DMS 273 (cell line): ENCODE measurements around the gene ULK4.
"Not testable (repeated sequence)": the region's sequence is repeated elsewhere in the genome, so short reads cannot be mapped to it uniquely, and the experiment has no call there.

Source experiments
- DNase-seq: peaks from one replicate; lab custom pipeline; 2025; ENCODE audit not compliant: unreplicated experiment; lab: John Stamatoyannopoulos, UW

The ULK4 gene

DNA sequence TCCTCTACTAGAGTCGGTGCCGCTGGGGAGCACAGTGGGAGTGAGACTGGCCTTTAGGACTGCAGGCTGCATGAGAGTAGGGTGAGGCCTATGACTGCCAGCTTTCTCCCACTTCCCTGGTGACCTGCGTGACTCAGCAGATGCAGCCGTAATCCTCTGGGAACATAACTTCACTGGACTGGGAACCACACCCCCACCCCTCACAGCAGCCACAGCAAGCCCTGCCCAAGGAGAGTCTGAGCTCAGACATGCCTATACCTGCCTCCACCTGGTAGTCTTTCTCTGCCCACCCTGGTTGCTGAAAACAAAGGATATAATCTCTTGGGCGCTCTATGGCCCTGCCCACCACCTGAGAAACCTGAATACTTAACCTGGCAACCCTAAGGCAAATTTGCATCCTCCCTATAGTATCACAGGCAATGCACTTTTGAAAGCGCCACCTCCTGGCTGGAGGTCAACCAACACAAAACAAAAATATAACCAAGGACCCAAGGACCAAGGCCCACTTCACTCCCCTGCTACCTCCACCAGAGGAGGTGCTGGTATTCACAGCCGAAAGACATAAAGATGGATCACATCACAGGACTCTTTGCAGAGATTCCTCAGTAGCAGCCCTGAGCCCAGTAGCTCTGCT is 453.7 kb downstream of the ULK4 start:
- DNase-seq: no peak

DNA sequence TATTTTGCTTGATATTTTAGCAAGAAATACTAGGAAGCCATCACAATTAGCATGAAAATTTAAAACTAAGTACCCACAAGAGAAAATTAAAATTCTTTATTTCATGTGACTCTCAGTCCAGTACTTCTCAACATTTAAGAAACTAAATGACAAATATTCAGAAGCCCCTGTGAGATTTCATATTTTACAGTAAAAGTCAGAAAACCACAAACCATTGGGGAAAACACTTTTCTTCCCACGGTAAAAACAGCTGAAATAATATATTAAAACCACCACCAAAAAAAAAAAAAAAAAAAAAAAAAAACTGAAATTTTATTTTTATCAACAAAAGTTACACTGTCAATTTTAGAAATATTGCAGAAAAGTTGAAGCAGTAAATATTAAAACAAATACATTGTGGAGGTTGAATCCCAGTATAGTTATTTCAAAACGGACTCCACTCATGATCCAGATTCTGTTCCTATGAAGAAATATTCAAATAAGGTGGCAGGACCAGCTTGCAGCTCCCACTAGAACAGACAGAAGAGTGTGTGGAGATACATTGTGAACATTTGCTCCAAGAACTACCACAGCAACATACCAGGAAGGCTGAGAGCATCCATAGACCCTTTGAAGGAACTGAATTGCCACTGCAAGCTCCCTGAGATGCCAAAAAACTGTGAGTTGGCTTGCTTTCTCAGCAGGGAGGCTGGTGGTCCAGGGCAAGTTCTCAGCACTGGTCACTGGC is 454.4 kb downstream of the ULK4 start:
- no peak for DNase-seq

- DNase-seq: no peak
These were observed 457.8 kb downstream of the ULK4 start for GRCh38 chr3:41503998-41504623.

DNA sequence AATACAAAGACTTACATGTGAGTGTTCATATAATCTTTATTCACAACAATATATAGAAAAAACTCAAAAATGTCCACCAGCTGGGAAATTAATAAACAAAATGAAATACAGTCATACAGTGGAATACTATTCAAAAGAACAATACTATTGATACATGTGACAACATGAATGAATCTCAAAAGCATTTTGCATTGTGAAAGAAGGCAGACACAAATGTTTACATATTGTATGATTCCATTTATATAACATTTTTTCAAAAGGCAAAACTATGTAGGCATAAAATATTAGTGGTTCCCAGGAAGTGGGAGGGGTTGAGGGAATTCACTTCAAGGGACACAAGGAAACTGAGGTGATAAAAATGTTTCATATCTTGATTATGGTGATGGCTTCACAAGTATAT is 459.4 kb downstream of the ULK4 start:
- DNase-seq: no peak

DNA sequence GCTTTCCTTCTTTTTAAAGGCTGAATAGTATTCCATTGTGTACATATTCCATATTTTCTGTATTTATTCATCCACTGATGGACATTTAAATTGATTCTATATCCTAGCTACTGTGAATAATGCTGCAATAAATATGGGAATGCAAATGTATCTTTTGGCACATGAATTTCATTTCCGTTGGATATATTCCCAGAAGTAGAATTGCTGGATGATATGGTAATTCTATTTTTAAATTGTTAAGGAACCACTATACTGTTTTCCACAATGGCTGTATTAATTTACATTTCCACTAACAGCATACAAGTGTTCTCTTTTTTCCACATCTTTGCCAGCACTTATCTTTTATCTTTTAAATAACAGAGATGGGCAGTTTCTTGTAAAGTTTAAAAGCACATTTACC is 459.9 kb downstream of the ULK4 start:
- DNase-seq: no peak

DNA sequence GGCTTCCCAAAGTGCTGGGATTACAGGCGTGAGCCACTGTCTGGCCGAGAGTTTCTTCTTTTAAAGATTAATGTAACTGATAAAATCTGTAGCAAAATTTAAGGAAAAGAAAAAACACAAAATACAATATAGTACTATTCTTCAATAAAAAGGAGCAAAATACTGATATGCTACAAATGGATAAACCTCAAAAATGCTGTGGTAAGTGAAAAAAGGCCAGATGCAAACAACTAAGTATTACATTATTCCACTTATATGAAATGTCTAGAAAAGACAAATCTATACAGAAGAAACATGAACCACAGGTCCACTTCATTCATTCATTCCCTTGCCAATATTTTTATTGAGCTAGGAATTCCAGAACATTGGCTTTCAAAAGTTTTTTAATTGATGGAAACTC is 463.1 kb downstream of the ULK4 start:
- no peak for DNase-seq

GRCh38 chr3:41490360-41490759 is 471.5 kb downstream of the ULK4 start:
- DNase-seq: no peak

DNA sequence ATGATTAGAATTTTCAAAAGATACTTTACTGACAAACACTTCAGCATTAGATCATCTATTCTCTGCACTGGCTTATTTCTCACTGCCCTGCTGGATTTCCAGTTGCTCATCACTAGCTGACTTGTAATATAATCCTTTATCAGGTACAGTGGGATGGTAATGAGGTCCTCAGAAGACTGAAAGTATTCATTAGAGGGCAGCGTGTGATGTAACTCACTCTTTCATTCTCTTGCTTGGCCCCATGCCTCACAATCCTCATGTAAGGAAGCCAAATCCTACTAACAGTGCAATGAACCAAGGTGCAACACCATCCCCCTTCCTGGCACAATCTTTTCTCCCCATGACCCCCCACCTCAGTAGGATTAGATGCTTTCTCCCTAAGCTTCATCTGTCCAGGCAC is 472.7 kb downstream of the ULK4 start:
- no peak for DNase-seq

DNA sequence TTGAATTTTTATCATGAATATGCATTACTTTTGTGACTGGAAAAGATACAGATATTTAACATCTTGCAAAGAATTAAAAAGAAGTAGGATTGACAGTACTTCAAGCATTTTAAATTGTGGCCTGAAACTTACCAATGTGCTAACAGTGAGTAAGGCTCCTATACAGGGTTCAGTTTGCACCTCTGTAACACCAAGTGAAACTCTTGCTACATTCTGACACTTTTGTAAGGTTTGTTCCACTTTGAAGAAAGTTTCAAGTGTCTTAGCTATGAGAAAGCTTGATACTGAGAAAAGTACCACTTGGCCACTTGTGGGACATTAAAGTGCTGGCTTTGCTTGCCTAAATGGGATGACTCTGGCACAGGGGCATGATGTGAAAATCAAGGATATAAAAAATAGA is 473.4 kb downstream of the ULK4 start:
- no peak for DNase-seq

GRCh38 chr3:41485484-41485883 is 476.4 kb downstream of the ULK4 start:
- DNase-seq: no peak

DNA sequence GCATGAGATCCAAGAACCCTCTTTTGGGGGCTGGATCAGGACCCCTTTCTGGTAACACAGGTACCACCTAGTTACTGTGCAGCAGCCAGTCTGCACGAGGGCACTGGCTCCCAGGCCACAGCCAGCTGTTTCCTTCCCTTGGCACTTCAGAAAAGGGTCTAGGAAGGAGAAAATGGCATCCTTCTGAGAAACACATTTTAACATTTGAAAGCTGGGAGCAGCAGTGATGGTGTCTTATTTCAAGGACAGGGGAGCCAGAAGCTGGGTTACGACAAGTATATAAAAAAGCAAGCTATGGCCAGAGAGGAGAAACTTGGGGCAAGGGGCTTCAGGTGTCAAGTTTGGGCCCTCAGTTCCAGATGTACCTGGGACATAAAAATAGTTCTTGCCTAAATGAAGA is 479.8 kb downstream of the ULK4 start:
- DNase-seq: no peak

DNA sequence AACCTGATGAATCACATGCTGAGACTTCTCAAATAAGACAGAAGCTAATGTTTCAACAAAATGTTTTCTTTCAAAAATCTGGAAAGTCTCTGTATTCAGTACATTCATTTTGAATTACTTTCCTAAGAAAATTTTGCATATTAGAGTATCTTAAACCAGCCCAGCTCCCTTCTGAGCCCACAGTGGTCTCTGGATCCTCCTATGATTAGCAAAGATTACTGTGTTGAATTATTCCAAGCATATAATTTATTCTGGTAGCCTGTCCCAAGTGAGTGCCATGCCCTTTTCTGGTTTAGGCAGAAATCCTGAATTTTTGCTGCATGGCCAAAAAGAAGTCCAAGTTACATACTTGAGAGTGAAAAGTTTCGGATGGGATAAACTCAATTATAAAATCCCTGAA is 483.6 kb downstream of the ULK4 start:
- no peak for DNase-seq

GRCh38 chr3:41477399-41478014 is 484.4 kb downstream of the ULK4 start:
- DNase-seq: no peak

- no peak for DNase-seq
These were observed 492.8 kb downstream of the ULK4 start for GRCh38 chr3:41469083-41469482.

DNA sequence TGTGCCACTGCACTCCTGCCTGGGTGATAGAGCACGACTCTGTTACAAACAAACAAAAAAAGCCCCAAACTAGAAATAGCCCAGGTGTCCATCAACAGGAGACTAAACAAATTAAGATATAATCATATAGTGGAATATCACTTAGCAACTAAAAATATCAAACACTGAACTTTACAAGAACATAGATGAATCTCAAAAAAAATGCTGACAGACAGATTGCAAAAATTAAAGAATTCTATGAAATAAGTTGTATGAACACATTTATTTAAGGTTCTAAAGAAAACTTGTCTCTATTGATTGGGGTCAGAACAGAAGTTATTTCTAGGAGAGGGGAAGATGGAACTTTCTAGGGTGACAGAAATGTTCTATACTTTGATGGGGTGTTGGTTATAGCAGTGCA is 494.4 kb downstream of the ULK4 start:
- DNase-seq: no peak

- DNase-seq: peak; percentile 12
These were observed 497.0 kb downstream of the ULK4 start for GRCh38 chr3:41464858-41465257.

GRCh38 chr3:41464401-41464800 is 497.5 kb downstream of the ULK4 start:
- peak; percentile 3 for DNase-seq

DNA sequence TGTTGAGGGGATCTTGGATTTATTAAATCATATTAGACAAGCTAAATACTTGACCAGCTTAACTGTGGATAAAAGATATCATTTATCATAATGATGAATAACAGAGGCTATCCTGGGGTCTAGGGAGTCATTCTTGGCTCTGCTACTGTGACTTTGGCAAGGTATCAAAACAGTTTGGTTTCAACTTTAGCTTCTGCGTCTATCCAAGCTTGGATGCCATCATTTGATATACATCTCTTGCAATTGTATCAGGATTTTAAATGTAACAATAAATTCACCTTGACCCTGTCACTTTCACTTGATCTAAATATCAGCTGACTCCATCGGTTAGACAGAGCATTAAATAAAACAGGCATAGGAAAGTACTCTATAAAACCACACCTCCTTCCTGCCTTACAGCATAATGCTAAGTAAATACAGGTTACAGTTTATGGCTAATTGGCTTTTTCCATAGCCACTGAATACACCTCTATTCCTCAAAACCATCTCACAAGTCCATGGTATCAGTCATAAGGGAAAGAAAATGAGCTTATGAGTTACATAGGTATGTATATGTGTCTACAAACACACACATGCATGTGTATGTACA is 499.7 kb downstream of the ULK4 start:
- no peak for DNase-seq

GRCh38 chr3:41460736-41461135 is 501.2 kb downstream of the ULK4 start:
- DNase-seq: no peak

DNA sequence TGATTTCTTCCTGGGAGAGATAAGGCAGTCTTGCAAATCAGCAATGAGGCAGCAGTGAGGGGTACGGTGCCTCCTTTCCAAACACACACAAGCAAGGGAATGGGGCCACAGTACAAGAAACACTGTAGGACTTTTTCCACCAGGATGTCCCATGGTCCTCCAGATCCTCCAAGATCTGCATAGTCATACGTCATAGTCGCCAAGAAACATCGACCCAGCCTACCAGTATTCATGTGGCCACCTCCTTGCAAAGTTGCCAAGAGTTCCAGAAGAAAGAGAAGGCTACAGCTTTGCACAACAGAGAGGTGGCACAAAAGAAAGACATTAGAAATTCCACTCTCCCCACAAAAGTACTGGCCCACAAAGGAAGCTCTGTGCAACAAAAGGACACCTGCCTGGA is 504.7 kb downstream of the ULK4 start:
- no peak for DNase-seq

DNA sequence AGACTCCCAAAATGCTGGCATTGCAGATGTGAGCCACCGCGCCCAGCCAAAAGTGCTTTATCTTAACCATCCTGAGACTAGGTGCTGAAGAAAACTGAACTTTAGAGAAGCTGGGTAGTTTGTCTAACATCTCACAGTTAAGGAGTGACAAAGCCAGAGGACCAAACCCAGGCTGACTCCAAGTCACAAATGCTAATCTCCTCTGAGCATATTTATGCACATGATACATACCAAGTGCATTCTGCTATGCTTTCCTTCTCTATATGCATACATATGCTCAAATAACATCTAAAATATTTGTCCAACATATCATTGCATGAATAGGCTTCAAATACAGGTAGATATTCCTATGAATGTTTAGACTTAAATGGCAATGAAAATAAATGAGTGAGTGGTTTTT is 505.7 kb downstream of the ULK4 start:
- no peak for DNase-seq

DNA sequence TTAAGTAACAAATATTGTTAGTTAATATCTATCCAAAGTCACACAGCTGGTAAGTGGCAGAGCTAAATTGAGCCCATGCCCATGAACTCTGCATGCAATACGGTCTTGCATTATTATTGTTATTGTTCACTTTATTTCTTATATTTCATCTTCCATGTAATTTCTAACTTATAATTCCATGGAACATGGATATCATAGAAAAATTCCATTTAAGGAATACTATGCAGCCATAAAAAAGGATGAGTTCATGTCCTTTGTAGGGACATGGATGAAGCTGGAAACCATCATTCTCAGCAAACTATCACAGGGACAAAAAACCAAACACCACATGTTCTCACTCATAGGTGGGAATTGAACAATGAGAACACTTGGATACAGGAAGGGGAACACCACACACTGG is 508.3 kb downstream of the ULK4 start:
- DNase-seq: not testable (repeated sequence)
